Islet precursor cell (in vitro differentiated cells): ENCODE results near the gene ENTPD5.
"Not testable (repeated sequence)": the region's sequence is repeated elsewhere in the genome, so short reads cannot be mapped to it uniquely, and the experiment has no call there.

Source experiments
- DNase-seq: peaks from one replicate; pipeline ENCODE4 v3.0.0-alpha.2; 2018

Gene ENTPD5

GRCh38 chr14:73942180-73942579 lies 76.9 kb downstream of the ENTPD5 start:
- DNase-seq, result no peak

DNA sequence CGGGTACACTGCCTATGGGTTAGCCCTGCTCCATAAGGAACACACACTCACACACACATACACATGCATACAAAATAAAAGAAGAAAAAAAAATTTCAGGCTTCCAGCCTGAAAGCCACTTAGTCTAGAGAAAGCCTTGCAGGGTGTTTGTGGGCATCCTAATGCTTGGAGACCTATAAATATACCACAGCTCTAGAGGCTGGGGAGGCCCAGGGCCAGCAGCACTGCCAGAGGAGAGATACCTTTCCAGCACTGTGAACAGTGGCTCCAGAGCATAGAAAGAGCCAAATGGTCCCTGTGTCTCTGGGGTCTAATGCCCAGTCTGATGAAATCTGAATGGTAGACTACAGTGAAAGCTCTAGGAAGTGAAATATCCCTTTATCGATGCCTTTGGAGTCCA lies 82.1 kb downstream of the ENTPD5 start:
- peak; percentile 27 for DNase-seq

GRCh38 chr14:73936548-73936947 lies 82.5 kb downstream of the ENTPD5 start:
- DNase-seq, result peak; percentile 12

DNA sequence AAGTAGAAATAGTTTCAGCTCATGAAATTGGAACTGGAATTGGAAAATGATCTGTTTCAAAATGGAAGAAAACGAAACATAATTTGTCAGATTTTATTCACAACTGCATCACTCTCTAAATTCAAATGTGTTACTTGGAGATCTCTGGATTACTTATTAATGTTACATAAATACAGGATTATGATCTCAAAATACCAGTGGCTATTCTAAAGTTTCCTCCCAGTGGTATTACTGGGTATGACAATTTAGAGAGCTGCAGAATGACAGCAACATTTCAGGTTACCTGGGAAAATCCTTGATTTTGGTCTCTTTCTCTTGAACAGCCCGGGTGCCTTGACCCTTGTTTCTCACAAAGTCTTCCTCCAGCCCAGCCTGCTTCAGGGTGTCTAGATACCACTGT lies 83.4 kb downstream of the ENTPD5 start:
- peak; percentile 14 for DNase-seq

- DNase-seq, result no peak
Measured at GRCh38 chr14:73924337-73924736, 94.8 kb downstream of the ENTPD5 start.

DNA sequence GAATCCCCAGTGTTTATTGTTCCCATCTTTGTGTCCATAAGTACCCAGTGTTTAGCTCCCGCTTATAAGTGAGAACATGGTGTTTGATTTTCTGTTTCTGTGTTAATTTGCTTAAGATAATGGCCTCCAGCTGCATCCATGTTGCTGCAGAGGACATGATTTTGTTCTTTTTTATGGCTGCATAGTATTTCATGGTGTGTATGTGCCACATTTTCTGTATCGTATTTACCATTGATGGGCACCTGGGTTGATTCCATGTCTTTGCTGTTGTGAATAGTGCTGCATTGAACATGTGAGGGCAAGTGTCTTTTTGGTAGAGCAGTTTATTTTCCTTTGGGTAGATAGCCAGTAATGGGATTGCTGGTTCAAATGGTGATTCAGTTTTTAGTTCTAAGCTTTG lies 99.6 kb downstream of the ENTPD5 start:
- not testable (repeated sequence) for DNase-seq

DNA sequence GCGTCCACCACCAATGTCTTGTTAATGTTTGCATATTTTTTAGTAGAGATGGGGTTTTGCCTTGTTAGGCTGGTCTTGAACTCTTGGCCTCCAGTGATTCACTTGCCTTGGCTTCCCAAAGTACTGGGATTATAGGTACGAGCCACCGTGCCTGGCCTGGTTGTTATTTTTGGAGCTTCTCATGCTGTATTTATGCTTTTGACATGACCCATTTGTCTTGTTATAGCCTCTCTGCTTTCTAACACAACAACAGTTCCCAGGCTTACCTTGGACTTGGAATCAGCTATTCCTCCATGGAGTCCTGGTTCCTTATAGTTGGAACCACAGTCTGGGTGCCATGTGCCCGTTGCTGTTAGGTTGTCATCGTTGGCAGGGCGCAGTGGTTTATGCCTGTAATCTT lies 102.8 kb downstream of the ENTPD5 start:
- DNase-seq, result no peak

DNA sequence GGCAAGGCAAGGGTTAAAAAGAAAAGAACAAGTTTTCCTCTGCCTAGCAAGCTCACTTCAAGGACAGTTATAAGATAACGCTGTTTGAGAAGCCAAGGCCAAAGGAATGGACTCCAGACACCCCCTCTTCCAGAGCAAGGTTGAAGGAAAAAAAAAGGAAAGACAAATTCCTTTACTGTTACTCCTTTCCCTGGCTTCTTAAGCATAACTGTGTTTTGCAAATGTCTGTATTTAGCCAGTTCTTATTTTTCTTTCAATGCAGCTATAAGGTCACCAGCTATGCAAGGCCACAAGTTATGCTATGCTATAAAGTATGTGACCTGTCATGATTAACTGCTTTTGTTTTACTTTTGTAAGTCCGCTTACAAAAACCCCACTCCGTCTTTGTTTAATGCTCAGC lies 105.8 kb downstream of the ENTPD5 start:
- DNase-seq, result no peak

GRCh38 chr14:73909681-73910080 lies 109.4 kb downstream of the ENTPD5 start:
- DNase-seq, result no peak
